ENCODE data around the gene FSTL4.
"Not testable (repeated sequence)": the region's sequence is repeated elsewhere in the genome, so short reads cannot be mapped to it uniquely, and the experiment has no call there.

Gene FSTL4

DNA sequence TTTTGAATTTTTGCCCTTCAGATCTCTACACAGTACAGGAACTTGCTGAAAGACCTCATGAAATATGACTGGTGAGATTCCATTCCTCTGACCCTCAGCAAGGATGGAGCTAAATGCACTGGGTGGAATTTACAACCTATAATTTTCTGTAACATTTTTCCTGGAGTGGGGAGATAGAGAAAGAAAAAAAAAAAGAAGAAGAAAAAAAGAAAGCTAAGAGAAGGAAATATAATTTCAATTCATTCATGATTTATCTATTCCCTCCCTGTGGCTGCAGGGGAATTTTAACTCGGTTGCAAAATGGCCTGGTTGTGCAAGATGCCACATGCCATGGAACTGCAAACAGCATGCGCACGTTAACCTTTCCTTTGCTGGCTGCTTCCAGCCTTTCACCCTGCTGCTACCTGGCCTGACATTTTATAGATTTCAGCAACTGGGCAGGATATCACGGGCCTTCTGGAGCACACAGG lies 155.4 kb downstream of the FSTL4 start:
- DNase-seq (ENCODE audit: low spot score), result no peak

DNA sequence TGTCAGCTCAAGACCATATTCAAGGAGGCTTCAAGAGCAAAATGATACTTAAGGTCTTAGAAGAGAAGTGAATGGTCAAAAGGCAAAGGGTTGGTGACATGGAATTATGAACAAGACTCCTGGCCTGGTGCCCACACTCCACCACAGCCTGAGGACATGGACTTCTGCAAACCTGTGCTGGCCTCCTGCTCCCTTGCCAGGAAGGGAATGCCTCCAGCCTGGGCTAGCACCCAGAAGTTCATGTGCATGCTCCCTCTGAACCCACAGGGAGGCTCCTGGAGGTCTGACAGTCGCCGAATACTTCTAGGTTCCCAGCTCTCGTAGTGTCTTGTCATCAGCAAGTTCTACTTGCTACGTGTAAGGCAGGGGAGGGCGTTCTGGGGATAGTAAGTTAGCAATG lies 156.7 kb downstream of the FSTL4 start:
- peak; percentile 36 for DNase-seq (ENCODE audit: low spot score)

DNA sequence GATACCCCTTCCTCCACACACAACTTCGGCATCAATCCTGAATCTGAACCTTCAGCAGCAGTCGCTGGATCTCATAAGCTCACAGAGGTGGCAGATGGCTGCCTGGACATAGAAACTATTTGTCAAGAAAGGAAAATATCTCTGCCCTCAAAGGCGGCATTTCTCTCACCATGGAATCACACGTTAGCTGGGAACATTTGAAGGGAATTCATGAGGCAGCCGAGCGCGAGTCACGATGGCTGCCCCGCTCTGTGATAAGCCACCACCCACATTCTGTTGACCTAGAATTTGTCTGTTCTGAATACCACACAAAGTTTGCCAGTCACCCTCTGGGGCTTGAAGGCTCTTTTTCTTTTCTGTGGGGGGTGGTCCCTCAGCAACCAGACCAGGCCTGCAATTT lies 157.9 kb downstream of the FSTL4 start:
- DNase-seq (ENCODE audit: low spot score), result peak; percentile 20

DNA sequence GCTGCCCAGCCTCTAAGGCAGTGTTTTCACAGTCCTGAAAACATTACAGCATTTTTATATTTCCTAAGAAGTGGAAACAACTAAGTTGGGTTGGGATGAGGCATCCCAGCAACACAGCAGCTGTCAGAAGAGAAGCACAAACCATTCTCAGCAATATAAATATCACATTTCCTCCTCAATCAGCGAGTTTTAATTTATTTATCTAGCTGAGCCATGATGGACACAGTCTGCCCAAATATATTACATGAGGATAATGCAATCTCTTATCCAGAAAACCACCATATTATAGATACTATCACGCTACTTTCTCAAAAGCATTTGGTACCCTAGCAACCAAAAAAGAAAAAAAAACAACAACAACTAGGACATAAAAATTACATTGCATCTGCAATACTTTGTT lies 158.5 kb downstream of the FSTL4 start:
- DNase-seq (ENCODE audit: low spot score), result no peak

DNA sequence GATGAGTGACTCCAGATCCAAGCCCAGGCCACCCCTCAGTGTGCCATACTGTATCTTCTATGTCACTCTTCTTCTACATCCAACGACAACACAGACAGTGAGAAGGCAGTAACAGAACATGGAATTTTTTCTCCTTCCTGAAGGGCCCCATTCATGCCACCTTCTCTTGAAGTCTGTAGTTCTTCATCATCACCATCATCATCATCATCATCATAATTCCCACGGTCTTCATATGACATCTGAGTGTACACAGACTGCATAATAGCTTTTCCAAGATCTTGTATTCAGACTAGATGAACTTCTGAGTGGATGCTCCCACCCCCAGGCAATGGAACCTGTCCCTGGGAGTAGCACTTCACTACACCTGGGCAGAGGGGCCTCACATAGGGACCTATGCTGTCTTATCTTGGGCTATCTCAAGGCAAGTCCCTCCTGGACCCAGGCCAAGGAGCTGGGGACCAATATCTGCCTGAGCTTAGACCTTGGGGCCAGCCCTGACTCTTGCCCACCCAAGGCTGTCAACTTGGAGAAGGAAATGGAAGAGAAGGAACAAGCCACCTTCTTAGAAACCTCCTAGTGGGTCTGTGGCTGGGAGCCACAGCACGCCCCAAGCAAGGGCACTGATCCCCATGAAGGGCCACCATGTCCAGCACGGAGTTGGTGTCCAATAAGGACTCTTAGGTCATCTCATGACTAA lies 159.1 kb downstream of the FSTL4 start:
- DNase-seq (ENCODE audit: low spot score), result peak; percentile 53

DNA sequence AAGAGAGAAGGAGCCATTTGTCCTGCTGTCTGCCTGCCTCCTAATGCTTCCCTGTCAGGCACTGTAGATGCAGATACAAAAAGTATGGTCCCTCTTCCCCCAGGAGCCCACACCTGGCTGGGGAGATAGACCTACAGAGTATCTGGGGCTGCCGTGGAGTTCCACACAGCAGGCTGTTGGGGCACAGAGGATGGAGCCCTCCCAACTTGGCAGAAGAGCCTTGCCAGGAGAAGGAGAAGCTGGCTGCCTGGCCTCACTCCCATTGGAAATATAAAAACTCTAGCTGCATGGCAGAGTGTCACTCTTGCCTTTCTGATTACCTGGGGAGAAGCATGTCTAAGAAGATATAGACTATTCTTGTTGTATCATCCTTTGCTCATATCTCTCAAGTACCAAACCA lies 160.4 kb downstream of the FSTL4 start:
- DNase-seq (ENCODE audit: low spot score), result peak; percentile 33

DNA sequence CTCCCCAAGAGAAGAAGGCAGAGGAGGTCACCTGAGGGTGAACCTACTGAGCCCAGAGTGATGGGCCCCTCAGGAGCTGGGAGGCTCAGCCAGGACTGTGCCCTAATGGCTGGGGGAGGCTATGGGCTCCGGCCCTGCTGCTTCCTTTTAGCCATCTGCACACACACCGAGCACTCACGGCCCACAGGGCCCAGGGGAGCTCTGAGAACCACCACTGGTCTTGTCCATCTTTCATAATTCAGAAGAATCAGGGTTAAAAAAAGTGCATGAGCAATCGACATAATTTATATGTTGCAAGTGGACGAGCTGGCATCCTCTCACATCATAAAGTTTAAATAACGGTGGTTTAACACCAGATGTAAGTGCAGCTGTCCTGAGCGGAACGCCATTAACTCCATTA lies 162.1 kb downstream of the FSTL4 start:
- DNase-seq (ENCODE audit: low spot score), result peak; percentile 14

DNA sequence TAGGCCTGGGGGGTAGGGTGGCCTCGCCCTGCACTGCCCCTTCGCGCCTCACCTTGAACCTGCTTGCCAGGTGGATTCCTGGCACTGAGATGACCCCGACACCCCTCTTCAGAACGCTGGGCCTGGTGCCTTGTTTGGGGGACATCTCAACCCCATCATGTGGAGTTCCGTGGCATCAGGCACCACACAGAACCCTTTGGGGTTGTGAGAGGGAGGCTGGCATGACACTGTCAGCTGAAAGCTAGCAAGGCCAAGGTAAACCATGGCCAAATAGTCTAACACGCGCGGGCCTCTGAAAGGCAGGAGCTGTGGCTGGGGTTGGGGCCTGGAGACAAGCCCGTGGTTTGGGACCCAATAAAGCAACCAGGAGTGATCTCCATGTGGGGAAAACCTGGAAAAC lies 163.2 kb downstream of the FSTL4 start:
- DNase-seq (ENCODE audit: low spot score), result peak; percentile 44

DNA sequence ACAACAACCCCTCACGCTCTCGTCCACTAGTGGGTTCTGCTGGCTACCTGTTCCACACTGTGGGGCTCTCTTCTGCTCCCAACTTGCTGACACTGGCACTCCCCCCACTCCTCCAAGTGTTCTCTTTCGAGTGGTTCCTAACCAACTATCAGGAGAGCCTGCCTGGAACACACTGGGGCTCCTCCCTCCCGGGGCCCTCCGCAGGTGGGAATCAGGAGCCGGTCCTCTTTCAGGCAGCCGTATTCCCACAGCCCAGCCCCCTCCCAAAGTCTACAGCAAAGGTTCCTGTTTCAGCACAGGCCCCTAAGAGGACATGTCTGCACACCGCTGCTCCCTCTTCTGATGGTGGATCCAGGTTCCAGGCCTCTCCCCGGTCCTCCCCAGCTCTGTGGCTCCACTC lies 165.9 kb downstream of the FSTL4 start:
- DNase-seq (ENCODE audit: low spot score), result peak; percentile 38

DNA sequence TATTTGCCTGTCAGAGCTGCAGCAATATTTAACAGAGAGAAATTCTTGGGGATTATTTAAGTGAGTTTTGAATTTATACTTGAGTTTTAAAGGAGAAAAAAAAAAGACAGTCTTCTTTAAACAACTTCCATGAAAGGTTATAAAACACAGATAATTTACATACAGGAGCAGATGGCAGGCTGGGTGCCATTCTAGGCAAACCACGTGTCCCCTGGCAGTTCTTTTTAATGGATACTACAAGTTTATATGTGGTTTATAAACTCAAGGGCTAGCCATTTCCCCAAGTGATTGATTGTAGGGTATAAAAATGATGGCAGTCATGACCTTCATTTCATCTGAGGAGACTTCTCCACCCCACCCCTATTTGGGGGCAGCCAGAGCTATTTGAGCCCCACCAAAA lies 166.6 kb downstream of the FSTL4 start:
- DNase-seq (ENCODE audit: low spot score), result peak; percentile 20

DNA sequence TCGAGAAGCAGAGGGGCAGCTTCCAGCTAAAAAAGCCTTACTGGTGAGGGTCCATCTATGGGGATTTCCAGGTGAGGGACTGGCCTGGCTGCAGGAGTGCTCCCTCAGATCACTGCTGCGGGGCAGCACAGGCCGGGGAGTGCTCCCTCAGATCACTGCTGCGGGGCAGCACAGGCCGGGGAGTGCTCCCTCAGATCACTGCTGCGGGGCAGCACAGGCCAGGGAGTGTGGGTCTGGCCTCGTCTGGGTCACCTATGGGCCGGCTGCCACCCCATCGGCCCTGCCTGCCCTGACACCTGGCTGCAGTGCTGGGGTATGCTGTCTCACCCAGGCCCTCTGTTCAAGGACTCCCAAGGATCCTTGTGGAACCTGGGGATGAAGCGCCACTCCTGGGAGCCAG lies 167.1 kb downstream of the FSTL4 start:
- DNase-seq (ENCODE audit: low spot score), result not testable (repeated sequence)

DNA sequence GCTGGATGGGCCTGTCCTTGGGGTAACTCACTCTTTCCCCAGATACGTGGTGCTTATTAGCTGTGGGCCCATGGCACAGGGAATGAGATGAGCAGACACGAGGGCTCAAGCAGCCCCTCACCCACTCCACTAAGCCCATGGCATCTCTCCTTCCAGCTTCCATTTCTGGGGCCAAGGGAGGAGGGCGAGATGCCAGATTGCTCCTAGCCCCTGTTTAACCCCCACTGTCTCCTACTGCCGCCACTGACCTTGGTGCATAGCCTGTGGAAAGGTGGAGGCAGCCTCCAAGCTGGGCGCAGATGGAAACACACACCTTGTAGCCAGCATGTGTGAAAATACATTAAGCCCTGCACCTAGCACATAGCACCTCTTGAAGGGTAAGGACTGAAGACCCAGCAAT lies 167.6 kb downstream of the FSTL4 start:
- peak; percentile 52 for DNase-seq (ENCODE audit: low spot score)

DNA sequence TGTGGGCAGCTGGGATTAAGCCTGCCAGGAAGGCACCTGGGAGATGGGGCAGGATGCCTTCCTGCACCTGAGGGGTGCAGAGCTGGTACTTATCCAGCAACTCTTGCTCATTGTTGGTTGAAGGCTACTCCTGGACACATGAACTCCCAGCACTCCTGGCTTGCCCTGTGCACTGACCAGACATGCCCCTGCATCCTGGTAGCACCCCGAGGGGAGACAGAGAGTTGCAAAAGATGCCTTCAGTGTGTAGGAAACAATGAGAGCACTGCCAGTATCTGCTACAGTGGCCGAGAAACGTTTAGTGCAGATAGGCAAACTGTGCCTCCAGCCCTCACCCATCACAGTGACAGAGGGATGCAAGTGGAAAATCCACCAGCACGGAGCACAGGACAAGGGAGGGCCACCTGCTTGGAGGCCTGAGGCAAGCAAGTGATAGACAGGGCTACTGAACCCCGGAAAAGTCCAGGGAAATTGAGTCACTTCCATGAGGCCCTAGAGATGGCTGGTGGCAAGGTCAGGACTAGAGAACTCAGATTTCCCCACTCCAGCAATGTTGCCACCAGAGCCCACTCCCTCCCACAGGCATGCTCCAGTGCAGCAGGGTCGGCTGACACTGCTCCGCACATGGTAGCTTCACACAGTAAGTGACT lies 171.1 kb downstream of the FSTL4 start:
- no peak for DNase-seq (ENCODE audit: low spot score)

DNA sequence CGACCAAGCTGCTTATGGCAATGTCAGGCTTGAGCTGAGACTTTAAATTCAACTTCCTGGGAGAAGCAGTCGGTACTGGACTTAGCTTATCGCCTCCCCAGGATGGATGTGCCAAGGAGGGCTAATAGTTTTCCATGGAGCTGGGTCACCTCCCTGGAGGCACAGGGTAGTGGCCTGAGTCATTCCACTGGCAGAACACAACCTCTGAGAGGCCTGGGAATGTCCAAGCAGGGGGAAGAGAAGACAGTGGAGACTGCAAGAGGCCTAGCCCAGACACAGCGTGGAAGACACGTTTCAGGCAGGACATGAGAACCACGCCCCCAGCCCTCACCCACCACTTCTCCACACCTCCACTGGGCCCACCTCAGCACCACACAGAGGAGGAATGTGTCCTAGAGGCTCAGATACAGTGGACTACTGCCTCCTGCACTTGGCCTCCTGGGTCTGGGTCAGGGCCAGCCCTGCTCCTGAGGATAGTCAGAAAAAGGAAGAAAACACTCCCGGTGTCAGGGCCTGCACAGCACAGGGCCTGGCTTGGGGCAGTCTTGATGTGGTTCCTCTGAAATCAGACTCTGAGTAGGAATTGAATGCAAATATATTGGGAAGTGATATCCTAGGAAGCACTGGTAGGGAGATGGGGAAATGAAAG lies 171.8 kb downstream of the FSTL4 start:
- peak; percentile 14 for DNase-seq (ENCODE audit: low spot score)

DNA sequence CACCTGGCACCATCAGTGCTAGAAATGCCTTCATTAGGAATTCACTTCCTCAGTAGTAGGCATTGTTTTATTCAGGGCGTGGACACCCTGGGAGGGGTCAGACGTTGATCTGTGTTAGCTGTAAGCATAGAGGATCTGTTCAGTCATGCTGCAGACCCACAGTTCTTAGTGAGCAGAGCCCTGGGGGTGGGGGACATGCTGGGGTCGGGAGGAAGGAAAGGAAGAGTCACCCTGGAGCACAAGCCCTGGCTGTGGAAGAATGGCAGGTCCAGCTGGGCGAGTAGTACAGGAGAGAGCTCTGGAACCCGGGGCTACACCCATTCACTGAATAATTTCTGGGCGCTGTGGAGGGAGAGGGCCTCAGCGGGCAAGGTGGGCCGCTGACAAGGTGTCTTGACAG lies 172.5 kb downstream of the FSTL4 start:
- peak; percentile 31 for DNase-seq (ENCODE audit: low spot score)

DNA sequence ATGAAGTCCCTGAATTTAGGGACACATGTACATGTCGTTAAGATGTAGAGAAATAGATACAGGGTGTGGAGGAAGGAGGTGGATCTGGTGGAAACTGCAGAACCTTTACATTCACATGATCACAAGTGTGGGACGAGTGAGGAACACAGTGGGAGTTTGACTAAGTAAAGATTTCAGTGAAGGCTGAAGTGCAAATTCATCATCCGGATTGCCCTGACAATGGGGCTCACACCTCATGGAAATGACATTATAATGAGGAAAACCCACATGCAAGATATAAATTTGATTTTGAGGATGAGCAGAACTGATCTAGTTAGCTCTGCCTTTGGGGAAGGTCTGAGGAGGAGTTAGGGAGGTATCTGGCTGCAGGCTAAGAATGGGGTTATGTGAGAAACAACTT lies 173.9 kb downstream of the FSTL4 start:
- DNase-seq (ENCODE audit: low spot score), result no peak

DNA sequence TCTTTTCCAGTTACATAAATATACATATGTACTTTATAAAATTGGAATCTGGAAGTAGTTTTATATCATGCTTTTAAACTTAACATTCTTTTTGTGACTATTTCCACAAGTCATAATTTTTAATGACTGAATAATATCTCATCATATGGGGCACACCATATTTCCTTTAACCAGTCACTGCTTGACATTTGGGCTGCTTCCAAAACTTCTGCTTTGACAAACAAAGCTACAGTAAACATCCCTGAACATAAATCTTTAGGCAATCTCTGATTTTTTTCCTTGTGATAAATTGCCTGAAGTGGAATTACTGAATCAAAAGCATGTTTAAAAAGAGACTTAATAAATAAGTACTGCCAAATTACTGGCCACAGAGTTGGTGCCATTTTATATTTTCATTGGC lies 178.0 kb downstream of the FSTL4 start:
- DNase-seq (ENCODE audit: low spot score), result no peak

DNA sequence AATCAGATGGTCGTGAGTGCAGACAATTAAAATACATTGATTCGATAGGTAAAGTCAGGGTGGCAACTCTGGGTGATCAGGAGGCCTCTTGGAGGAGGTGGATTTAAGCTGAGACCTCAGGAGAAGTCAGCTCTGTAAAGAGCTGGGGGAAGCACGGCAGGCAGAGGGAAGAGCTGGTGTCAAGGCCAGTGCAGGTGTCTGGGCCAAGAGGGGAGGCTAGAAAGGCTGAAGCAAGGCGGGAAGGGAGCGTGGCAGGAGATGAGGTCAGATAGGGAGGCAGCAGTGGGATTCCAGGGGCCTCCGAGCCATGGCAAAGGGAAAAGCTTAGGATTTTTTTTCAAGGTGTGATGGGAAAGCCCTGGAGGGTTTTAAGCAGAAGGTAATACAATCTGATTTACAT lies 178.7 kb downstream of the FSTL4 start:
- DNase-seq (ENCODE audit: low spot score), result peak; percentile 20

DNA sequence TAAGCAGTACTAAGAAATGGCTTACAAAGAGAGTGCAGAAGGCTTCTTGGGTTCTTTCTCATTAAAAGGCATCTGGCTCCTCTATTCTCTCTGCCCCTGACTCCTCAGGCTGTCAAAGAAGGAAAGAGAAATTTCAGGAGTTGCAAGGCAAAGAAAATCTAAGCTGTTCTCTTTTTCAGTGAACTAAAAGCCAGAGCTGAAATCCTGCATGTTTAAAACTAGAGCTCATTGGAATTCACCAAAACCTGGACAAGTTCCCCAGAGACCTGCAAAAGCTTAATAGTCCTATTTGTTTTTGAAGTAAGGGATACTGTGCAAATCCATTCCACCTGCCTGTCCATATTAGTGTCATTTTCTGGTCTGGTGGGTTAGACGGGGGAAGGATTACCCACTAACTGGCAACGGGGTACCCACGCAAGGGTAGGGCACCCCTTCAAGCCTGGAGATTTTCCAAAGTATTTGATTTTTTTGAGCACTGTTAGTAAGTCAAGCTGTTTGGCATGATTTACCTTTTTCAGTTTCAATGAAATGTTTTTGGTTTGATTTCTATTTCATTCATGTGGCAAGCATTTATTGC lies 179.3 kb downstream of the FSTL4 start:
- no peak for DNase-seq (ENCODE audit: low spot score)

DNA sequence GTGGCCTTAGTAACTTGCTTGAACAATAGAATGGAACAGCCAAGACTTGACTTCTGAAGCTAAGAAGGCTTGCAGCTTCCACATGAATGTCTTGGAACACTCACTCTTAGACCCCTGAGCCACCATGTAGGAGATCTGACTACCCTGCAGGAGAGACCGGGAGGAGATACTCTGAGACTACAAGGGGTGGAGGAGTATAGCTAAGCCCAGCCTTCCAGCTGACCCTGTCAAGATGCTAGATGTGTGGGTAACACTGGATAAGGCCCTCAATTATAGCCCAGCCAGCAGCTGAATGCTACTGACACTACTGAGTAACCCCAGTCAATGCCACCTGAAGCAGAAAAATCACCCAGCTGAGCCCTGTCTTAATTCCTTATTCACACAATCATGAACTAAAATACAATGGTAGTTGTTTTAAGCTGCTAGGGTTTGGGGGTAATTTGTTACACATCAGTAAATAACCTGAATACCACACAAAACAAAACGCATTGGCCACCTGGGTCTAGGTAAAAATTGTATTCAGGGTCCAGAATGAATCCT lies 180.9 kb downstream of the FSTL4 start:
- no peak for DNase-seq (ENCODE audit: low spot score)

DNA sequence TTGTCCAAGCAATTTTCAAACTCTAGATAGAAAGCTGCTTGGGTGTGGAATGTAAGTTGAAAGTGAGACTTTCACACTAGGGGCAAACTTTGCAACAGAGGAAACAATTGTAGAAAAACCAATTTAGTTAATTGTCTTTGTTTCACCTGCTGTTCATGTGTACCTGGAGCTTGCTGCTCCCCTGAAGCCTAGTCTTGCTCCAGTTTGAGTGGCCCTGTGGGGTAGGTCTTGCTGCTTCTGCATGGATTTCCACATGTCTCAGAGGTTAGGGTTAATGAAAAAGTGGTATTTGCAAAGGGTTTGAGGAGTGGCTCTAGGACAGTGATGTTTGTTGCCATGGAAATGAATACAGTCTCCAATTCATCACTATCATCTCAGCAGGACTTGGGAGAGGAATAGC lies 182.2 kb downstream of the FSTL4 start:
- no peak for DNase-seq (ENCODE audit: low spot score)

DNA sequence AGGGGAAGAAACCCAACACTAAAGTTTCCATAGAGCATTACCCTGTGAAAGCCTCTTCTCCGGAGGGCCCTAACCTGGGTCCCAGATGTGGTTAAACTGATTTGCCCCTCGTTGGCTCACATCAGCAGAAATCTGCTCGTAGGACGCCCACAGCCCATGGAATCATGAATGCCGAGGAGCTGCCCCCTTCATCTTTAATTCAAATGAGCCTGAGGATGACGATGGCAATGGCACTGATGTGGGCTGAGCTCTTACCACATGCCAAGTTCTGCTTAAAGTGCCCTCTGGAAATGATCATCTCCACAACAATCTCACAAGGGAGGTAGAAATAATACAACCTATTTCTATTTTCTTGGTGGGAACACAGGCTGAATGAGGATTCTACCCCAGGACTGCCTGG lies 183.3 kb downstream of the FSTL4 start:
- no peak for DNase-seq (ENCODE audit: low spot score)

Measured in left forelimb (tissue), 1 donor.